HL-60 (cell line): ENCODE measurements around the gene SGMS1.

Source experiments
- DNase-seq, 2 experiments: peaks; one replicate each; pipeline ENCODE4 v3.0.0-alpha.2; 2010 to 2020; ENCODE audit warnings: low read depth in 1 of 2, low spot score in 1 of 2
- H3K27ac ChIP-seq: fragments of 250-450 bp; sonication (Bioruptor Pico); replicated peaks from 2 replicates; pipeline ENCODE4 v1.5.1; 2020; ENCODE audit warnings: mild to moderate bottlenecking, moderate library complexity
- H3K27me3 ChIP-seq: fragments of 250-450 bp; sonication (Bioruptor Pico); 2 replicates; pipeline ENCODE4 v1.5.1; 2021; ENCODE audit warnings: mild to moderate bottlenecking, moderate library complexity; ENCODE audit not compliant: insufficient read depth, poor library complexity, severe bottlenecking
- H3K4me3 ChIP-seq: replicated peaks from 2 replicates; pipeline ENCODE4 v1.5.1; 2011; ENCODE audit warnings: mild to moderate bottlenecking, control low read depth, low read length; ENCODE audit not compliant: insufficient read depth
- CTCF ChIP-seq: IDR thresholded peaks from one replicate; pipeline ENCODE4 v1.5.1; 2011; ENCODE audit warnings: low read length, control low read depth, inconsistent platforms; ENCODE audit not compliant: insufficient read depth
- GABPA ChIP-seq: IDR thresholded peaks from 2 replicates; pipeline ENCODE4 v1.6.1; 2012; ENCODE audit warnings: low read depth
- POLR2AphosphoS5 ChIP-seq: IDR thresholded peaks from 2 replicates; pipeline ENCODE4 v1.6.1; 2012; ENCODE audit warnings: low read depth
- REST ChIP-seq: IDR thresholded peaks from 2 replicates; pipeline ENCODE4 v1.6.1; 2012; ENCODE audit warnings: low read depth; ENCODE audit not compliant: insufficient replicate concordance
- SPI1 ChIP-seq: IDR thresholded peaks from 2 replicates; pipeline ENCODE4 v1.6.1; 2012; ENCODE audit warnings: low read depth, mild to moderate bottlenecking, borderline replicate concordance

Gene SGMS1

DNA sequence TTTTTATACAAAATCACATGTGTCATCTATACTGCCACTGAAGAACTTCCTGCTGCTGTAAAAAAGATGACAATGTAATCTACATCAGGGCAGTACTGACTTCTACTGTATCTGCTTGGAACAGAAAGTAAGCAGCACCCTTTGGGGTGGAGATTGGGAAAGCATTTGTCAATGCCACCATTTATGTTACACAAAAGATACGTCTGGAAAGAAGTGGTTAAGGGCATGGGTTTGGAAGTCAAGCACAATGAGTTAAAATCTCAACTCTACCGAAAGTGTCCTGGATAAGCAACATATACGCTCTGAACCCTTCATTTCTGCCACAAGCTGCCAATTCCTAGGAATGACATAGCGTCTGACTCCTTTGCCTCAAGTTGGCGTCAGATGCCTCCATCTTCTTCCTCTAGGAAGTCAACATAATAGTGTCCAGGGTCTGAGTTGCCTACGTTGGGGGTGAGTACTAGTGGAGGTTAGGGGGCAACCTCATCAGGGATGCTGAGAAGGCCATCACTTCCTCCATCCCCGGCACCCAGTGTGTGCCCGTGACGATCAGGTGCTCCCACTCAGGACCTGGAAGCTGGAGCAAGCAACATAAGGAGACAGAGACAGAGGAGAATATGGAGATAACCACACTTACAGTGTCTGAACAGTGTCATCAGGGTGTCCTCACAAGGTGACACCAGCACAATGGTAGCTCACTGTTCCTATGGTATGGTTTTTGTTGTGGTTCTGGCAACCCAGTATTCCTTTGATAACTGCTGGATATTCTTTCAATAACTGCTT, 58.3 kb downstream of the SGMS1 start:
- TF ChIP-seq POLR2AphosphoS5 (no peak), SPI1 (no peak), GABPA (no peak), CTCF (no peak), REST (no peak)
- no peaks in the 10 kb centered on the region for H3K27me3 ChIP-seq
- H3K27ac ChIP-seq, result no peak overlapping the region
- DNase-seq, result no peak
- no peak overlapping the region for H3K4me3 ChIP-seq

- Histone ChIP-seq H3K27ac (no peak overlapping the region), H3K4me3 (no peak overlapping the region), H3K27me3 (no peaks in the 10 kb centered on the region)
- TF ChIP-seq REST (no peak), CTCF (no peak), SPI1 (no peak), GABPA (no peak), POLR2AphosphoS5 (no peak)
- no peak for DNase-seq
These were observed 59.9 kb downstream of the SGMS1 start for GRCh38 chr10:50563906-50564305.

DNA sequence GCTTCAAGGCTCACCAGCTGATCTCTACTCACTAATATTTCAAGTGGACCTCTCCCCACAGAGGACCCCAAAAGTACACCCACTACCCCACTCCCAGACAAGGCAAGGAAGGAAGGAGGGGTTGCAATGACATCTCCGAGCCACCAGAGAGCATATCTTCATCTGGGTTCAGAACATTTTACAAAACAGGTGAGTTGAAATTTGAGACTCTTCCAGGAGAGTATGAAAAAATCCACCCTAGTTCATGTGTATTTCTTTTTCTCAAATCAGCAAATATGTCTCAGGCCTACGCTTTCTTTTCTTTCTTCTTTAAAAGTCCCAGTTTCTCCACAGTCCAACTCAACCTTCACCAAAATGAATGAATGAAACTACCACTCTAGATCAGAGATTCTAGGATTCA, 61.9 kb downstream of the SGMS1 start:
- H3K27ac ChIP-seq, result no peak overlapping the region
- DNase-seq, result no peak
- no peaks in the 10 kb centered on the region for H3K27me3 ChIP-seq
- TF ChIP-seq GABPA, result no peak
- peak; percentile 33 for TF ChIP-seq CTCF
- H3K4me3 ChIP-seq, result no peak overlapping the region

DNA sequence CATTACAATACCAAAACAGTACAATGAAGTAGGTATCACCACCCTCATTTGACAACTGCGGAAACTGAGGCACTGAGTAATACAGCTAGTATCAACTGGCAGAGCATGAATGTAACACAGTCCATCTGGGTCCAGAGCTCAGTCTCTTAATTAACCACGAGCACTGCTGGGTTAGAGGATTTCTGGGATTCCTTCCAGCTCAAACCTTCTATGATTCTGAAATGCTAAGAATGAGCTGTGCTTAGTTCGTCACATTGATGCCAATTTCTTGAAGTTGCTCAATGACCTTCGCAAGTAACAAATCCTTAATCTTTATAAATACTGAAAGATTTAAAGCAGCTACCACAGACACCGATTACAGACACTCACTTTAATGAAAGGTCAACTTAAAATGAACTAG, 62.5 kb downstream of the SGMS1 start:
- H3K4me3 ChIP-seq, result no peak overlapping the region
- no peak for TF ChIP-seq SPI1
- TF ChIP-seq GABPA, result no peak
- no peak for TF ChIP-seq CTCF
- no peak for TF ChIP-seq POLR2AphosphoS5
- no peak for TF ChIP-seq REST
- no peak for DNase-seq
- no peak overlapping the region for H3K27ac ChIP-seq
- no peaks in the 10 kb centered on the region for H3K27me3 ChIP-seq
